HG02981 (cell line): ENCODE data around the gene VPS37B.
A peak's percentile ranks its signal among the peaks of the same experiment; 100 is the strongest.

Experiments used
- ATAC-seq: cut with Tn5 transposase; IDR thresholded peaks from one replicate; pipeline ENCODE4 v1.9.1; 2021; ENCODE audit warnings: mild to moderate bottlenecking, moderate library complexity; ENCODE audit not compliant: unreplicated experiment

The VPS37B gene

DNA sequence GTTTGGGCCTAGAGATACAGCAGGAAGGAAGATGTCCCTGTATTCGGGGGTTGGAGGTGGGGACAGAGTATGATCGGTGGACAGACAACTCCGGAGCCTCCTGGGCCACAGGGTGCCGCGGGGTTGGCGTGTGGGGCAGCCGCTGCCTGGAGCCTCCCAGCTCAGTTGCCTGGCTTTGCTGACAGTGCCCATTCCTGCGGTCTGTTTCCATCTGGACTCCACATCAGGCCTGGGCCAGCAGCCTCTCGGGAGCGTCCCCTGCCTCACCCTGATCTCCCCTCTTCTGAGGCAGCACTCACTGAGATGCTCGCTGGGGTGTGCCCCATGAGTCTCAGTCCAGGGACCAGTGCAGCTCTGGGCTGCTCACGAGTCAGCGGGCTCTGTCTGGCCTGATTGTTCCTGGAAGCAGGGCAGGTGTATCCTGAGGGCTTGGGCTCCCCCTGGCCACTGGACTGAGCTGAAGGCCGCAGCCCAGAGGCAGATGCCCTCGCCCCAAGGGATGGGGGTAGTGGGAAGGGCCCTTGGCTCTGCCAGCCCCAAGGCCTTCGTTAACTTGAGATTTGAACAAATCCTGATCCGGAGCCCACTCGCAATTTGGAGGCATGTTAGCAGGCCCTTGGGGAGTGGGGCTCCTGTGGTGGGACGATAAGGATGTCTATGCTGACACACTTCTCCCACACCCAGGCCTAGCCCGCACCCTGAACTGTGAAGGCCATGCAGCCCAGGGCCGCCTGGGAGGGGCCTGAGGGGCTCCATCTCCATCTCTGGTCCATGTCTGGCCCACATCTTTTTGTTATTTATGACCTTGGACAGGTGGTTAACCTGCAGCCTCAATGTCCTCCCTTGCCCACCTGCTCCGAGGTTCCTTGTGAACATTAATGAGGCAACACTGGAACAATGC lies 53.2 kb downstream of the VPS37B start:
- no peak for ATAC-seq

DNA sequence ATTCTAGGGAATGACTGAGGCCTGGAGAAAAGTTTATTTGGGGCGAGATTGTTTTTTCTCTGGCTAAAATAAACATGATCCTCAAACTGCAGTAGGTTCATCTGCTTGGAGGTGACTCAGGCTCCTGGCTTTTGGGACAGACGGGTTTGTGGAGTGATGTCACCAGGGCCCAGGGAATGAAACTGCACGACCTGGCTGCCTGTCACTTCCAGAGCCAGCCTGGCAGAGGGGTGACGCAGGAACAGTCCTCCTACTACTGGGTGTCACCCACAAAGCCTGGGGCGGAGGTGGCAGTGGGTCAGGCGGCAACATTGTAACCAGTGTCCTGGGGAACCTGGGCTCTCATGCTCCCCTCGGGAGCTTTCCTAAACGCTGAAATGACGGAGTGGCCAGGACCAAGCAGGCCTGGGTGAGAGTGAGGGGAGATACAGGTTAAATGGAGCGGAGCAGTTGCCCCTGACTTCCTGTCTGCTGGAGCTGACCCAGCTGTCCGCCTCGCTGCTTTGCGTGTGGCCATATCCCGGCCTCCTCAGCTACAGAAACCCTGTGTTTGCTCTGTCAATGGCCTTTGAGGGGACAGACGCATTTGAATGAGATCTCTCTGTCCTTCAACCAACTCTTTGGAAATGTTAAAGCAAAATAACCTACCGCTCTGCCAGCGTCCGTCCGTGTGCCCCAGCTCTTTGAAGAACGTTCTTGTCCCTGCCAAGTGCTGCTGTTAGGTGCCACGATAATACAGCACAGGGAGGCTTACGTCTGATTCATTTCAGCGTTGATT lies 54.2 kb downstream of the VPS37B start:
- ATAC-seq, result no peak

DNA sequence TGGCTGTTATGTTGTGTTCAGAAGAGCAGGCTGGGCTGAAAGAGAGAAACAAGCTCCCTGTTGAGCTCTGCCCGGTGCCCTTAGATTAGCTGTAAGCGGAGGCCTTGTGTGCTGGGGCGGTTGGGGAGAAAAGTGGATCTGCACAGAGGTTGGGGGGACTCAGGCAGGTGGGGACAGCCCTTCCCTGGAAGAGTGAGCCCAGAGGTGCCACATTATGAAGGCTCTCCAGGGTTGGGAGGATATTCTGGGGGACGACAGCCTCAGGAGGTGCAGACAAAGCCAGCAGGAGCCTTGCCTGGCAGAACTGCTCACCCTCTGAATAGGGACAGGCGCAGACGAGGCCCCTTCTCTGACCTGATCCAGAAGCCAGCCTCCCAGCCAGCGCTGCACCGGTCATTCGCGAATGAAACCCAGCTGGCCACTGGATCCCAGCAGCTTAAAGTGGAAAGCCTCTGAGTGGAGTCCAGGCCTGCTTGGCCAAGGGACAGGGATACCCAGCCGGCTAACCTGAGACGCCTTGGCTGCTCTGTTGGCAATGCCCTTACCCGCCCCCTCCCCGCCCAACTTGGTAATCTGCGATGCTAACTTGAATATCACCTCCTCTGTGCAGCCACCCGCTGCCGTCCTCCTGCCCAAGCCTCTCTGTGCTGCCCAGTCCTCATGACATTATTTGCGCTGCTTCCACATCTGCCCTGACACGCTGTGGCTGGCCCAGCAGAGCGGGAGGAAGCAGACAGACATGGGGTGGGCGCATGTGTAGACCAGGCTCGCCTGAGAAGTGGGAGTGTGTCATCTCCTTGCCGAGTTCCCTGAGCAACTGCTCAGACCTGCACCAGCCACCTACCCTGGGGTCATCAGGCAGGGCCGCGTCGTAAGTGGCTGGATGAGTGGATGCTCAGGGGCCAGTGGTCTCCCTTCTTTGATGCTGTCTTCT lies 55.1 kb downstream of the VPS37B start:
- no peak for ATAC-seq

DNA sequence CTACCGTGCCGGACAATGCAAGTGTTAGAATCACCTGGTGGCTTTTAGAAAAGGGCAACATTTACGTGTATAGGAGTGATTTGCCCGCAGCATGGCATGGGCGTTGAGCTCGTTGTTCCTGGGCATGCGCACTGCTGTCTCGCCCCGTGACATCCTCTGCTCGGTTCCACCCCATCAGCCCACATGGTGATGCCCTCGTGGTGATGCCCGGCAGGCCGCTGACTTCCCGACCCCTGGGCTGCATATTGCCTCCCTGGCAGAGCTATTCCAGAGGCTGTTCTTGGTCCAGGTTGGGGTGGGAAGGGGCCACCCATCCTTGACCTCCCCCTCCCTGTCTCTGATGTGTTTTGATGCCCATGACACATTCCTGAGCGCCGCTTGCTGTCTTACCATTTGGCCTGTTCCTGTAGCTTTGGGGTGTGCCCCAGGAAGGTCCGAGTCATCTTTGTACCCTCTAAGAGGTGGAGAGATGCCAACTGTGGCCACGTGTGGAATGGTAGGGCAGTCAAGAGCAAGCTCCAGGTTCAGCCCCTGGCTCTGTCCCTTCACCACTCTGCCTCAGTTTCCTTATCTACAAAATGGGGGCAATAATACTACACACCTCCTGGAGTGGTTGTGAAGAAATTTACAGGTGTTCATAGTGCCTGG lies 55.9 kb downstream of the VPS37B start:
- ATAC-seq, result no peak

DNA sequence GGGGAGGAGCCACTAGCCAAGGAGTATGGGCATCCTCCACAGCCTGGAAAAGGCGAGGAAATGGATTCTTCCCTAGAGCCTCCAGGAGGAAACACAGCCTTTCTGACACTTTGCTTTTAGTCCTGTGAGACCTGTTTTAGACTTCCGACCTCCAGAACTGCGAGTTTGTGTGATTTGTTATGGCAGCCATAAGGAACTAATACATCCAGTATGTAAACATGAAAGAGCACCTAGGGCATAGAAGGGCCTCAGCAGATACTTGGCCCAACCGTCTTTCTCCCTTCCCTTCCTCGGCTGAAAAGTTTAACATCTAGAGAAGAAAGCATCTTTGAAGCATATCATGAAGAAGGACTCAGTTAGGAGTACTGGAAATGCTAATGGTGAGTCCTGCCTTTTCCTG lies 57.1 kb downstream of the VPS37B start:
- ATAC-seq, result no peak

DNA sequence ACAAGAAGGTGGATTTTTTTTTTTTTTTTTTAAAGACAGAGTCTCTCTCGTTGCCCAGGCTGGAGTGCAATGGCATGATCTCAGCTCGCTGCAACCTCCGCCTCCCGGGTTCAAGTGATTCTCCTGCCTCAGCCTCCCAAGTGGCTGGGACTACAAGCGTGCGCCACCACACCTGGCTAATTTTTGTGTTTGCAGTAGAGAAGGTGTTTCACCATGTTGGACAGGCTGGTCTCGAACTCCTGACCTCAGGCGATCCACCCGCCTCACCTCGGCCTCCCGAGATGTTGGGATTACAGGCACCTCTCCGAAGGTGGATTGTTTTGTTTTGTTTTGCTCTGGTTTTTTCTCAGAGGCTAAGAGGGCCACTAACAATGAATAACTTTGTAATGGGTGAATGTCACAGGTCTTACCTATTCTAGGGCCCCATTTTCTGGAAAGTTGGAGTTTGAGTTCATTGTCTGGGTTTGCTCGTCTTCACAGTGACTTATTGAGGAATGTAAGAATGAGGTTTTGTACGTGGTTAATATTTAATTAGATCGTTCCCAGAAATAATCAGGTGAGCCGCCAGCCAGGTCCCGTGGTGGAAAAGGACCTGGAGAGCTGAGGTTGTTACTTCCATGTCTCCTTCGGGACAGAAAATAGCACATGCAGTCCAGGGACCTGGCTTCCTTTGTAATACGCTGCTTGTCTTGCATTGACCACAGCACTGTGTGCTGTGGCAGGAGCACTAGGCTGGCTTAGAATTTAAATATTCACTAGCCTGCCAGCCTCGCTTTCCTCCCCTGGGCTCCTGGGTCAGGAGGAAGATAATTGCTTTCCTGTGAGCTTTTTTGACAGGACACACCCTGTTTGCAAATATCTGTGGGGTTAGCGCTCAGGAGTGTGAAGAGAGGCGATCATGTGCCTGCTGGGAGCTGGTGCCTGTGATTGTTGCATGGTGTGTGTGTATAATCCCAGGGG lies 58.3 kb downstream of the VPS37B start:
- no peak for ATAC-seq

DNA sequence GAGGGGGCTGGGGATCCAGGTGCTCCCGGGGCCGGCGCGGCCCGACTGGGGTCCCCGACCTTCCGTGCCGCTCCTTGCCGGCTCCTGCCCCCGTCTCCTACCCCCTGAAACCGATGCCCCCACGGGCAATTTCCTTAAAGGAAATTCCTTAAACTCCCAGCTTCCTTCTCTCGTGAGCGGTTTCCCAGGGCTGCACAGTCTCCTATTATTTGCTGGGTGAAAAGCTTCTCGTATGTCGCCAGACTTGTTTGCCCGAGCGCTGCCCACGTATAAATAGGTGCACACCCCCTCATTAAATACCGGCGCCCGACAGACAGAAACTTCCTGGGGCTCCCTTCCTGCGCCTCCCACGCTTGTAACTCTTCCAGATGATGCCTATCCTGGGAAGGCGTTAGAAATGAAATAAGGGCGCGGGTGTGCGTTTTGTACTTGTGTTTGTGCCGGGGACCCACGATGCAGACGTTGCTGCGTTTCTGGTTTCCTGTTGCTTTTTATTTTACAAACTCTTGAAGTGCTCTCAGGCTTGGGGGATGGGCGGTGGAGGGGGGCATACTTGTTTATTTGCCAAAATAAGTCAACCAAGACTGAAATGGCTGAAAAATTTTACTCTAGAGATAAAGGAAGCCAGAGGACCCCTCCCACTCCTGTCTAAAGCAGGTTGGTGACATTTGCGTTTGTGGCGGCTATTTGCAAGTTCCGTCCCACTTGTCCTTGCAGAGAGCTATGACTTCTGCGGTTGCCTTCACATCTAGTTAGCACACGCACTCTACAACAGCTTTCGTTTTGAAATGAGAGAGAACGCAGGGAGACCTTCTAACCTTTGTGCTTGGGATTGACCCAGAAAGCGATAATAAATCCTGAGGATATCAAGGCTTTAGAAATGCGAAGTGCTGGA lies 59.6 kb downstream of the VPS37B start:
- peak; percentile 44 for ATAC-seq

DNA sequence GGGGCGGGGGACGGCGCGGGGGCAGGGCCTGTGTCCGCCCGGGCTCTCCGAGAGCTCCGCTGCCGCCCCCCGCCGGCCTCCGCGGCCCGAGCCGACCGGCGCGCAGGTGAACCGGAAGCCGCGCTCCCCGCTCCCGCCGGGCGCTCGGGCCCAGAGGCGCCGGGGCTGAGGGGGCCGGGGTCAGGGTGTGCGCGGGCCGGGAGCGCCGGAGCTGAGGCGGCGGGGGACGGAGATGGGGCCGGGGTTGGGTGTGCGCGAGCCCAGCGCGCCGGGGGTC lies 60.2 kb downstream of the VPS37B start:
- ATAC-seq, result no peak

DNA sequence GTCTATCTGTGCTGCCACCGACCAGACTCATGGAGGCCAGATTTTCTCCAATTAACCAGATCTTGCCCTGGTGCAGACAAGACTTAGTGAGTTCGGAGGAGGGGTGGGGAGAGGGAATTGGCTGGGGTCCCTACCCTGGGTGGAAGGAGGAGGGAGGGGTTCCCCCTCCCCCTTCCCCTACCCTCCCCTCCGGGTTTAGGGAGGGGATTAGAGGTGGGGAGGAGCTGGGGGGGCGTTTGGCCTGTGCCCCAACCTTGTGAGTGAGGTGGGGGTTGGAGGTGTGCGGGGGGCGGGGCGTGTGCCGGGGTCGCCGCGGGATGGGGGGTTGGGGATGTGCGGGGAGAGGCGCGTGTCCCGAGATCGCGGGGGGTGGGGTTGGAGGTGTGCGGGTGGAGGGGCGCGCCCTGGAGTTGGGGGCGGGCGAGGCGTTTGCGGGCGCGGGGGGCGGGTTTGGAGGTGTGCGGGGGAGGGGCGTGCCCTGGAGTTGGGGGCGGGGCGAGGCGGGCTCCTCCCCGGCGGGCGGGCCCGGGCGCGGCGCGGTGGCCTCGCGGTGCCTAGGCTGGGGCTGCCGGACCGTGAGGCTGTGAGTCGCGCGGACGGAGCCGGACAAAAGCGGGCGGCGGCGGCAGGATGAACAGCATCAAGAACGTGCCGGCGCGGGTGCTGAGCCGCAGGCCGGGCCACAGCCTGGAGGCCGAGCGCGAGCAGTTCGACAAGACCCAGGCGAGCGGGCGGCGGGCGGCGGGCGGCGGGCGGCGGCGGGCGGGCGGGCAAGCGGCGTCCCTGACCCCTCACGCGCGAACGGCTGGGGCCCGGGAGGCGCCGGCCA lies 60.8 kb downstream of the VPS37B start, which contains the start of gene HIP1R:
Gene HIP1R, plus strand, starts transcription at position 537 of the 829 bp plus-strand sequence. Its CDS starts 94 bp downstream, at position 631.
- ATAC-seq, result no peak

DNA sequence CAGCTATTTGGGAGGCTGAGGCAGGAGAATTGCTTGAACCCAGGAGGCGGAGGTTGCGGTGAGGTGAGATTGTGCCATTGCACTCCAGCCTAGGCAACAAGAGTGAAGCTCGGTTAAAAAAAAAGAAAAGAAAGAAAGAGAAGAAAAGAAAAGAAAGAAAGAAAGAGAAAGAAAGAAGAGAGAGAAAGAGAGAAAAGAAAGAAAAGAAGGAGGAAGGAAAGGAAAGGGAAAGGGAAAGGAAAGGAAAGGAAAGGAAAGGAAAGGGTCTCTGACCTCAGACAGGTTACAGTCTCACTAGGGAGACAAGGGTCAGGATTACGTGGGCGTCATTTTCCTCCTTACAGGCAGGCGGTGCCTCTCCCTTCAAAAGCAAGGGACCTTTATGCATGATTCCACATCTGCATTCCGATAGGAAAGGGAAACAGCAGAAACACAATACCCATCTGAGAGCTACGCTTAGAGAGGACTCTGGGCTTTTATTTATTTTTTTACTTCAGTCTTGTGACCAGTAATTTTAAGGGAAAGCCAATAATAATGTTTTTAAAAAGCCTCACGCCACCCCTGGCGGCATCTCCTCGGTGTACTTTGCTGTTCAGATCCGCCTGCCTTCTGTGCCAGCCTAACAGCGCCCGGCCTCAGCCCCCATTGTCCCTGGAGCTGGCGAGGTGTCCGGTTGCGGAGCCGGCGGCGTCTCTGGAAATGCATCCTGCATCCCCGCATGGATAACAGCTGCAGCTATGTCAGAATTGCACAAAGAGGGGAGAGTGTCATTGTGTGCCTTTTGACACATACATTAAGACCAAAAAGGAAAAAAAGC lies 61.6 kb downstream of the VPS37B start:
- ATAC-seq, result no peak

DNA sequence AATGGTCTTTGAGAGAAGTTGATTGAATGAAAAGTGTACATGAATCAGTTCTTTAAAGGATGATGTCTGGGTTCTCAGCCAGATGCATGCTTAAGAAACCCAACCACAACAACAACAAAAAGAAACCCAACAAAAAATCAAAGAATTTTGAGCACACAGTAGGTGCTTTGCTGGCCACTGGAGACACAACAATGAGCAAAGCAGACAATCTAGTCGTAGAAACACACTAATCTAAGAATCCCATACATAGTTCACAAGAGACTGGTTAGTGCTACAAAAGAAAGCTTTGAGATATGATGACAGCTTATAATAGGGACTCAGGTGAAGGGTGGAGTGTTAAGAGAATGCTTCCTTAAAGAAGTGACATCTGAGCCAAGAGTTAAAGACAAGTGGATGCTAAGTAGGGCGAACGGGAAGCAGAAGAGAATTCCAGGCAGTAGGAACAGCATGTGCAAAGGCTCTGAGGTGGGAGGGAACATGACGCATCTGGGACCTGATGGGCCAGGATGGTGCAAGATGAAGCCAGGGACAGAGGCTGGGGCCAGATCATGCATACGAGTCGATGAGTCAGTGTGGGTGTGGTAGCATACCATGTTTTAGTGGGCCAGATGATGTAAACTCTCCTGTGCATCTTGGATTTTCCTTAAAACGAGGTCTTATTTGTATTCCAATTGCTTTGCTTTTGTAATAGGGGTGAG lies 65.3 kb downstream of the VPS37B start:
- no peak for ATAC-seq

DNA sequence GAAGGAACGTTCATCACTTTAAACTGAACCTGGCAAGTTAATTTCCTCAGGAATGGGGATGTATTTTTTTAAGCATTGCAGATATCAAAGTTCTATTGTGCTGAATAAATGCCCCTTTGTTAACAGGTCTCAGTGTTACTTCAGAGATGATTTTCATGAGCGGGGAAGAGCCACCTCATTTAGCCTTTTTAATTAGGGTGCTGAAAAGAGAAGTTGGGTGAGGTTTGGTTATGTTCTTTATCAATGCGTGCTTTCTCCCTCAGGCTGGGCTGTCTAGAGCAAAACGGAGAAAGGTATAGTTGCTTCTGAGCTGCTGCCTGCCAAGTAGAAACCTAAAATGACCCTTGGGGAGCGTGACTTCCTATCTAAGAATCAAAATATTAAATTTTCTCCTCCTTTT lies 68.7 kb downstream of the VPS37B start:
- ATAC-seq, result no peak

DNA sequence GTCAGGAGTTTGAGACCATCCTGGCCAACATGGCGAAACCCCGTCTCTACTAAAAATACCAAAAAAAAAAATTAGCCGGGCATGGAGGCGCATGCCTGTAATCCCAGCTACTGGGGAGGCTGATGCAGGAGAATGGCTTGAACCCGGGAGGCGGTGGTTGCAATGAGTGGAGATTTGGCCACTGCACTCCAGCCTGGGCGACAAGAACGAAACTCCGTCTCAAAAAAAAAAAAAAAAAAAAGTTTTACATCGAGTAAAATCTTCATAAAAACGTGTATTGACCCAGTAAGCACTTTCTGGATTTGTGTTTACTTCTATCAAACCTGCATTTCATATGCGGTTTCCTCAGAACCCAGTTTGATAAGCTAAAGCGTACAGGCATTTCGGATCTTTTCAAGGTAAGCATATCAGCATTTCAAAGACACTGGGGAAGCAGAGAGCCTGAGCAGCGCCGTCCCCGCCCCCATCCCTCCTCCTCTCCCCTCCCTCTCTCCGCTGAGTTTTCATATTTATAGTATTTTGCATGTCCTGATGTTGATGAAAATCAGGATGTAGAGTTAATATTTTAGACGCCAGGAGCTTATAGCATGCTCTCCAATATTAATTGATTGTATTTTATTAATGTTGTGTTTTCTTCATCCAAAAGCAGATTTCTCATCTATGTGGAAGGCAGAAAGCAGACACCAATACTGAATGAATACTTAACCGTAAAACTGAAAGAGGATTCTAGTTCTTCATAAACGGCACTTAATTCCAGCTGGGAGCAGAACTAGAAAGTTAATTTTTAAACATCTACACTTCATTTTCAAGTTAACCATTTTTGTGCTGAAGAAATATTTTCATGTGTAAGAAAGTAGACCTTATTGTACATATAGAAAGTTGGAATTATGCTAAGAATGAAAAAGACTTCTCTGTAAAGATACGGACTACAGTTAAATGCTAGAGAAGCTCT lies 69.9 kb downstream of the VPS37B start:
- no peak for ATAC-seq

DNA sequence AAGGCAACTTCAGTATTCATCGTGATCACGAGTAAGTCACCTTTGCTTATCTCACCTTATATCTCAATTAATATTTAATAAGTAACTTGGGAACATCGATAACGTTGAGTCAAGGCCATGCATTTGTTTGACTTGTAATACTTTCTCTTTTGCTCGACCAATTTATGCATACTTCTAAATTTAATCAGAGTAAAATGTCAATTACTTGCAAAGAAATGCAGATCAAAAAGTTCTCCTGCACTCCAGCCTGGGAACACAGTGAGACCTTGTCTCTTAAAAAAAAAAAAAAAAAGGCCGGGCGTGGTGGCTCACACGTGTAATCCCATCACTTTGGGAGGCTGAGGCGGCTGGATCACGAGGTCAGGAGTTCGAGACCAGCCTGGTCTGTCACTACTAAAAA lies 72.5 kb downstream of the VPS37B start:
- ATAC-seq, result no peak

DNA sequence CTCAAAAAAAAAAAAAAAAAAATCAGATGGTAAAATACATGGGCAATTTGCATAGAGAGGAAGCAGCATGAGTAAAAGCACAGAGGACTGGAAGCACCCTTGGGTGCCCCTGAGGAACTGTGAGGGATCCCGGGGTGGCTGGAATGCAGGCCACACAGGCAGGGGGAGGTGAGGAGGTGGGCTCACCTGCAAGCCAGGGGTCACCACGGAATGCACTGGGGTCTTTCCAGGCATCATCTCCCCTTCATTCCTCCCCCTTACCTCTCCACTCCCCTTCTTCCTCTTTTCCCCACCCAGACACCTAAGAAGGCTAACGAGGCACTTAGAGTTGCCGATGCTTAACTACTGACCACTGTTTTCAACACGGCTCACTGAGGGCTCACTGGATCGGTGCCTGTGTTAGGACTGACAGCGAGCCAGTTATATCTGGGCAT lies 75.1 kb downstream of the VPS37B start:
- peak; percentile 53 for ATAC-seq
